HepG2 (cell line): ENCODE results near the gene SERPINE3. TPM values are rescaled to one million over a fixed set of nuclear protein-coding genes. Genes with fewer than 3 reads are reported as not detected.

Experiments
- ATAC-seq: fragments of 200-7000 bp; cut with Tn5 transposase; 3 replicates; pipeline ENCODE4 v1.9.1; 2020; ENCODE audit warnings: mild to moderate bottlenecking, moderate library complexity
- BruUV-seq: library from RNA; stranded (reverse); fragments of 400-500 nt; replicated peaks from 2 replicates; lab custom pipeline; 2021; lab: Mats Ljungman, UMichigan
- CTCF ChIA-PET: fragments of 300-600 bp; formaldehyde crosslinking; extraction: SDS; loops from one replicate; lab custom pipeline; 2021; ENCODE audit warnings: low total read pairs, inconsistent platforms, low intra/inter-chr PET ratio; lab: Yijun Ruan, JAX
- POLR2A ChIA-PET: fragments of 350-600 bp; sonication (Branson Sonifier 250); formaldehyde crosslinking; loops from one replicate; lab custom pipeline; 2020; ENCODE audit warnings: antibody characterized with exemption, inconsistent platforms; lab: Yijun Ruan, JAX
- DNase-seq: peaks from one replicate; pipeline ENCODE4 v3.0.0-alpha.2; 2015; ENCODE audit warnings: low spot score
- FAIRE-seq: peaks from 3 replicates; lab custom pipeline; 2011; peaks lifted over from hg19 to GRCh38; lab: Jason Lieb, UNC
- H2AFZ ChIP-seq: one replicate; pipeline ENCODE4 v1.6.1; 2011; ENCODE audit warnings: low read length, inconsistent platforms
- H3K27ac ChIP-seq: fragments of 300-600 bp; 3 replicates; pipeline ENCODE4 v1.8.0; 2011; ENCODE audit warnings: mixed run types, mild to moderate bottlenecking, mixed read lengths, low read length, inconsistent platforms; ENCODE audit not compliant: insufficient read depth; ENCODE audit errors: extremely low read length
- H3K27me3 ChIP-seq, 2 experiments: fragments of 200-600 bp in 1 of 2; 2 replicates in 1 of 2; 3 replicates in 1 of 2; pipeline versions ENCODE4 v1.6.0 to v1.8.0; 2011; ENCODE audit warnings: low read length in 2 of 2, mild to moderate bottlenecking in 2 of 2, moderate library complexity in 2 of 2, inconsistent platforms in 1 of 2; ENCODE audit not compliant: insufficient read depth in 2 of 2, control insufficient read depth in 1 of 2
- H3K36me3 ChIP-seq, 2 experiments: fragments of 200-600 bp in 1 of 2; replicated peaks in 1 of 2; 2 replicates in 1 of 2; 3 replicates in 1 of 2; pipeline versions ENCODE4 v1.5.1 to v1.8.0; 2011; ENCODE audit warnings: low read length in 2 of 2, inconsistent platforms in 1 of 2; ENCODE audit not compliant: insufficient read depth in 2 of 2, control insufficient read depth in 1 of 2
- H3K4me1 ChIP-seq: 2 replicates; pipeline ENCODE4 v1.5.1; 2012; ENCODE audit warnings: low read length, inconsistent platforms; ENCODE audit not compliant: insufficient read depth
- H3K4me2 ChIP-seq: 2 replicates; pipeline ENCODE4 v1.6.0; 2011; ENCODE audit warnings: low read depth, low read length, inconsistent platforms
- H3K4me3 ChIP-seq, 3 experiments: fragments of 200-600 bp in 1 of 3; sonication (generic), shearing (Covaris generic) in 1 of 3; replicated peaks in 1 of 3; 2 replicates each; pipeline ENCODE4 v1.5.1; 2011 to 2016; ENCODE audit warnings: low read length in 3 of 3, inconsistent platforms in 2 of 3, low read depth in 2 of 3, mild to moderate bottlenecking in 2 of 3, control low read depth in 1 of 3, mixed read lengths in 1 of 3; ENCODE audit not compliant: insufficient read depth in 1 of 3
- H3K79me2 ChIP-seq: one replicate; pipeline ENCODE4 v1.6.1; 2011; ENCODE audit warnings: low read length, inconsistent platforms; ENCODE audit not compliant: insufficient read depth
- H3K9ac ChIP-seq: 2 replicates; pipeline ENCODE4 v1.6.0; 2011; ENCODE audit warnings: mild to moderate bottlenecking, low read depth, low read length, inconsistent platforms; ENCODE audit not compliant: insufficient read depth
- H3K9me3 ChIP-seq: 2 replicates; pipeline ENCODE4 v1.5.1; 2012; ENCODE audit warnings: mild to moderate bottlenecking, low read length
- H4K20me1 ChIP-seq: 2 replicates; pipeline ENCODE4 v1.6.0; 2011; ENCODE audit warnings: inconsistent platforms, mild to moderate bottlenecking, low read length, moderate library complexity; ENCODE audit not compliant: insufficient read depth
- ATF1 ChIP-seq: IDR thresholded peaks from 2 replicates; pipeline ENCODE4 v1.6.1; 2016; ENCODE audit warnings: mild to moderate bottlenecking, control low read depth
- ETV5 ChIP-seq: IDR thresholded peaks from 2 replicates; pipeline ENCODE4 v1.6.1; 2018; ENCODE audit warnings: missing biosample characterization, missing genetic modification reagents, inconsistent platforms, borderline replicate concordance
- NR2C2 ChIP-seq: sonication (generic); formaldehyde crosslinking; IDR thresholded peaks from 2 replicates; pipeline ENCODE4 v1.4.0; 2020; ENCODE audit warnings: missing genetic modification reagents, mild to moderate bottlenecking, moderate library complexity, borderline replicate concordance
- RAD21 ChIP-seq: fragments of 450-650 bp; formaldehyde crosslinking; IDR thresholded peaks from 2 replicates; pipeline ENCODE4 v1.5.0; 2020; ENCODE audit warnings: mild to moderate bottlenecking
- ZNF549 ChIP-seq: sonication (generic); formaldehyde crosslinking; IDR thresholded peaks from 2 replicates; pipeline ENCODE4 v1.5.0; 2020; ENCODE audit warnings: missing genetic modification reagents
- ZNF652 ChIP-seq: IDR thresholded peaks from 2 replicates; pipeline ENCODE4 v1.6.1; 2016; ENCODE audit warnings: low read depth, borderline replicate concordance
- ZNF674 ChIP-seq: sonication (generic); formaldehyde crosslinking; IDR thresholded peaks from 2 replicates; pipeline ENCODE4 v1.5.0; 2020; ENCODE audit warnings: low read depth, mild to moderate bottlenecking, missing genetic modification reagents
- ZSCAN25 ChIP-seq: sonication (generic); formaldehyde crosslinking; IDR thresholded peaks from 2 replicates; pipeline ENCODE4 v1.8.0; 2022; ENCODE audit warnings: mild to moderate bottlenecking, missing genetic modification reagents
- in situ Hi-C: cut with HindIII; loops from 2 replicates; pipeline ENCODE4 v1.10.0; 2017; ENCODE audit warnings: low pct_unique_long_range_greater_than_20kb; ENCODE audit not compliant: extremely low pct_ligation_motif_present
- intact Hi-C: fragments of 100-400 bp; cut with micrococcal nuclease; formaldehyde crosslinking; loops from one replicate; pipeline ENCODE4 v1.10.0; 2022; ENCODE audit not compliant: unreplicated experiment
- polyA plus RNA-seq, 8 experiments: library from polyadenylated mRNA; depleted of rRNA in 3 of 8; stranded (reverse) in 7 of 8; unstranded in 1 of 8; fragments of >200 nt; fragmentation: Illumina TruSeq in 4 of 8; extraction: Trizol in 4 of 8; gene quantifications; 2 replicates each; pipeline versions ENCODE4 v1.2.1 to v1.2.3, GENCODE V29; 2011 to 2016; ENCODE audit warnings: low read depth in 4 of 8, missing spikeins in 1 of 8, mixed read lengths in 1 of 8; ENCODE audit not compliant: insufficient read depth in 1 of 8
- total RNA-seq, 5 experiments: library from RNA; depleted of rRNA; stranded (reverse); fragments of >200 nt; fragmentation: Illumina TruSeq; extraction: Trizol; gene quantifications; 2 replicates each; pipeline ENCODE4 v1.2.3, GENCODE V29; 2016; ENCODE audit warnings: low read depth in 1 of 5
- TF ChIP-seq, protein P1 (sequence below): sonication (generic); formaldehyde crosslinking; IDR thresholded peaks from 2 replicates; pipeline ENCODE4 v1.5.0; 2020; ENCODE audit warnings: missing genetic modification reagents, mild to moderate bottlenecking, borderline replicate concordance
- TF ChIP-seq, protein P2 (sequence below): sonication (generic); formaldehyde crosslinking; IDR thresholded peaks from 2 replicates; pipeline ENCODE4 v1.4.0; 2020; ENCODE audit warnings: low read depth, mild to moderate bottlenecking, missing genetic modification reagents
- TF ChIP-seq, protein P3 (sequence below): sonication (generic); formaldehyde crosslinking; IDR thresholded peaks from 2 replicates; pipeline ENCODE4 v1.8.0; 2022; ENCODE audit warnings: missing genetic modification reagents, low read depth, mild to moderate bottlenecking, borderline replicate concordance

SERPINE3 gene
- total and polyA plus RNA-seq, 2 of the 13 experiments (the other 11 are each of a cell fraction or from before 2014, with no cell fraction given), result not detected

DNA sequence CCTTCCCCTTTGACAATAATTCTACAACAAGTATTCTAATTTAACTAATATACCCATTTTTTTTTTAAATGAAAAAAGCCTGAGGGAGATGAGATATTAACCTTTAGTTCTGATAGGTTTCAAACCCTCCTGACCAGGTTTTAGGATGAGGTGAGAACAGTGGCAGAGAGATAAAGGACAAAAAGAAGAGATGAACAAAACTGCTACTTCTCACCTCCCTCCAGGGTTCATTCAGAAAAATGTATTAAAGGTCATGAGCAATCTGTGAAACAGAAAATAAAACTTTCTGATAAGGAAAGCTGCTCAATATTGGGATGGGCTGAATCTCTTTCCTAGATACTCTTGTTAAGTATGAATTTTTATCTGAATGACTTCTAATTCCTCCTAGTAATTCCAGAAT, 24.1 kb downstream of the SERPINE3 start:
- no peaks in the 10 kb centered on the region for H3K27me3 ChIP-seq
- DNase-seq, result no peak
- intact Hi-C loops, result no loop called here
- no peak overlapping the region for H2AFZ ChIP-seq
- CTCF ChIA-PET, result interaction anchor here (0.7 kb wide), 1 partner anchor 15 kb away, joined by 3 read pairs; no protein-coding TSS in a partner anchor
- no peaks in the 10 kb centered on the region for H3K9me3 ChIP-seq
- no peaks in the 10 kb centered on the region for H3K79me2 ChIP-seq
- TF ChIP-seq ZNF549 (CRISPR knock-in tag) (no peak), ZNF674 (no peak), NR2C2 (CRISPR knock-in tag) (no peak), ATF1 (CRISPR knock-in tag) (no peak), RAD21 (CRISPR knock-in tag) (no peak), ZNF652 (no peak), ETV5 (CRISPR knock-in tag) (no peak), ZSCAN25 (CRISPR knock-in tag) (no peak)
- TF ChIP-seq, protein P1, sequence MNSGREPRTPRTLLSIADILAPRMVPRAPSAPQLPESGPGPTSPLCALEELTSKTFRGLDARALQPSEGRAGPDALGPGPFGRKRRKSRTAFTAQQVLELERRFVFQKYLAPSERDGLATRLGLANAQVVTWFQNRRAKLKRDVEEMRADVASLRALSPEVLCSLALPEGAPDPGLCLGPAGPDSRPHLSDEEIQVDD (CRISPR knock-in tag), result no peak
- TF ChIP-seq, protein P2, sequence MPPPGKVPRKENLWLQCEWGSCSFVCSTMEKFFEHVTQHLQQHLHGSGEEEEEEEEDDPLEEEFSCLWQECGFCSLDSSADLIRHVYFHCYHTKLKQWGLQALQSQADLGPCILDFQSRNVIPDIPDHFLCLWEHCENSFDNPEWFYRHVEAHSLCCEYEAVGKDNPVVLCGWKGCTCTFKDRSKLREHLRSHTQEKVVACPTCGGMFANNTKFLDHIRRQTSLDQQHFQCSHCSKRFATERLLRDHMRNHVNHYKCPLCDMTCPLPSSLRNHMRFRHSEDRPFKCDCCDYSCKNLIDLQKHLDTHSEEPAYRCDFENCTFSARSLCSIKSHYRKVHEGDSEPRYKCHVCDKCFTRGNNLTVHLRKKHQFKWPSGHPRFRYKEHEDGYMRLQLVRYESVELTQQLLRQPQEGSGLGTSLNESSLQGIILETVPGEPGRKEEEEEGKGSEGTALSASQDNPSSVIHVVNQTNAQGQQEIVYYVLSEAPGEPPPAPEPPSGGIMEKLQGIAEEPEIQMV (CRISPR knock-in tag), result no peak
- TF ChIP-seq, protein P3, sequence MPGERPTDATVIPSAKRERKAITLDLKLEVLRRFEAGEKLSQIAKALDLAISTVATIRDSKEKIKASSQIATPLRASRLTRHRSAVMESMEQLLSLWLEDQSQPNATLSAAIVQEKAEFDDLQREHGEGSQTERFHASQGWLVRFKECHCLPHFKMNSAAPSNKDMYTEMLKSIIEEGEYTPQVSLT (CRISPR knock-in tag), result no peak
- no peak for ATAC-seq
- no peak overlapping the region for H3K4me2 ChIP-seq
- no peak overlapping the region for H3K27ac ChIP-seq
- peaks cover 5 to 28% of the 10 kb centered on the region in 2 experiments for H3K36me3 ChIP-seq
- no peak for FAIRE-seq
- no peak overlapping the region for H3K9ac ChIP-seq
- in situ Hi-C loops, result no loop called here
- peaks cover 11% of the 10 kb centered on the region for H3K4me1 ChIP-seq
- POLR2A ChIA-PET, result no interaction called here
- no peak overlapping the region for H3K4me3 ChIP-seq
- BruUV-seq, result no TSS peak
- no peaks in the 10 kb centered on the region for H4K20me1 ChIP-seq
